ENCODE measurements around the gene ZSCAN1.
A peak's percentile ranks its signal among the peaks of the same experiment; 100 is the strongest.

Gene ZSCAN1

GRCh38 chr19:58084596-58085347, 50.9 kb downstream of the ZSCAN1 start:
- no peak for DNase-seq

- DNase-seq: no peak
Observed at GRCh38 chr19:58085348-58085875, 51.6 kb downstream of the ZSCAN1 start.

GRCh38 chr19:58086825-58087710, 53.2 kb downstream of the ZSCAN1 start:
- no peak for DNase-seq

GRCh38 chr19:58088521-58089052, 54.8 kb downstream of the ZSCAN1 start:
- DNase-seq: no peak

GRCh38 chr19:58089846-58090245, 56.0 kb downstream of the ZSCAN1 start:
- DNase-seq: no peak

- DNase-seq: no peak
Observed at GRCh38 chr19:58091251-58091995, 57.6 kb downstream of the ZSCAN1 start.

- no peak for DNase-seq
Observed at GRCh38 chr19:58093071-58093470, 59.2 kb downstream of the ZSCAN1 start.

GRCh38 chr19:58095328-58095727, 61.5 kb downstream of the ZSCAN1 start:
- no peak for DNase-seq

GRCh38 chr19:58096884-58097283, 63.1 kb downstream of the ZSCAN1 start:
- DNase-seq: no peak

- DNase-seq: no peak
Observed at GRCh38 chr19:58097349-58097748, 63.5 kb downstream of the ZSCAN1 start.

GRCh38 chr19:58097781-58098681, 64.2 kb downstream of the ZSCAN1 start, which contains the start of gene ZSCAN18:
TSS of gene ZSCAN18 (minus strand) at chr19:58098231. CDS start at chr19:58090267, 7,964 bp downstream.
- DNase-seq: peak; percentile 98 to 99

GRCh38 chr19:58098682-58098998, 64.8 kb downstream of the ZSCAN1 start:
- DNase-seq: no peak
